HPDE6-E6E7 (cell line): Measurements from ENCODE around the gene WDR4.
"Not testable (repeated sequence)": the region's sequence is repeated elsewhere in the genome, so short reads cannot be mapped to it uniquely, and the experiment has no call there.

Source experiments
- DNase-seq: peaks from one replicate; pipeline ENCODE4 v3.0.0; 2011; ENCODE audit warnings: missing footprints; ENCODE audit errors: extremely low spot score

Gene WDR4

GRCh38 chr21:42852925-42853570 is 26.3 kb downstream of the WDR4 start:
- DNase-seq, result no peak

GRCh38 chr21:42851812-42852665 is 27.3 kb downstream of the WDR4 start:
- no peak for DNase-seq

GRCh38 chr21:42850866-42851391 is 28.4 kb downstream of the WDR4 start:
- DNase-seq, result no peak

GRCh38 chr21:42850463-42850862 is 28.9 kb downstream of the WDR4 start:
- no peak for DNase-seq

GRCh38 chr21:42849759-42850412 is 29.5 kb downstream of the WDR4 start:
- DNase-seq, result no peak

GRCh38 chr21:42848932-42849758 is 30.2 kb downstream of the WDR4 start:
- DNase-seq, result no peak

GRCh38 chr21:42848144-42848931 is 31.0 kb downstream of the WDR4 start:
- not testable (repeated sequence) for DNase-seq

- DNase-seq, result no peak
Observed at GRCh38 chr21:42847726-42848125, 31.6 kb downstream of the WDR4 start.

GRCh38 chr21:42847051-42847707 is 32.2 kb downstream of the WDR4 start:
- DNase-seq, result no peak

GRCh38 chr21:42846221-42846620 is 33.1 kb downstream of the WDR4 start:
- no peak for DNase-seq

- DNase-seq, result no peak
Observed at GRCh38 chr21:42845296-42845965, 33.9 kb downstream of the WDR4 start.

- no peak for DNase-seq
Observed at GRCh38 chr21:42844411-42845113, 34.8 kb downstream of the WDR4 start.

- DNase-seq, result no peak
Observed at GRCh38 chr21:42843056-42843455, 36.3 kb downstream of the WDR4 start.

- not testable (repeated sequence) for DNase-seq
Observed at GRCh38 chr21:42841916-42842655, 37.3 kb downstream of the WDR4 start.

GRCh38 chr21:42841156-42841915 is 38.0 kb downstream of the WDR4 start:
- no peak for DNase-seq

- DNase-seq, result no peak
Observed at GRCh38 chr21:42840411-42841155, 38.8 kb downstream of the WDR4 start.
